Left colon (tissue), 2 donors: Measurements from ENCODE around the gene MYL12B. TPM values are rescaled to one million over a fixed set of nuclear protein-coding genes. Genes with fewer than 3 reads are reported as not detected.
"Not testable (repeated sequence)": the region's sequence is repeated elsewhere in the genome, so short reads cannot be mapped to it uniquely, and the experiment has no call there.

Source experiments
- ATAC-seq: fragments of 200-7000 bp; cut with Tn5 transposase; one replicate; pipeline ENCODE4 v1.9.1; 2020; ENCODE audit warnings: mild to moderate bottlenecking, moderate library complexity
- DNase-seq, 2 donors: peaks; one replicate each; pipeline ENCODE4 v3.0.0-alpha.2; 2020
- intact Hi-C, 2 donors: fragments of 100-400 bp; cut with DNase I in 1 of 2; cut with micrococcal nuclease in 1 of 2; formaldehyde crosslinking; loops; one replicate each; pipeline versions ENCODE4 v1.11.2 to v1.14.0; 2022; cut with DNase I, micrococcal nuclease
- long read RNA-seq: library from polyadenylated mRNA; unstranded; transcript quantifications from one replicate; pipeline ENCODE4 v2.0.0, GENCODE V29; 2021
- total RNA-seq, 2 donors: library from RNA; stranded (reverse); fragmentation: NEBNext Ultra II Directional; extraction: Animal tissue kit (Norgen Biotek cat#: 25700); gene quantifications; one replicate each; pipeline ENCODE4 v1.2.1, GENCODE V29; 2021
- donor health status: DM: no; HTN: no; CAD: no.
- donor health status: DM: yes; HTN: yes; CAD: no.

The MYL12B gene
- total RNA-seq, result 100 to 1,000 TPM; 563 to 581 TPM
- long read RNA-seq, transcript MYL12B-201 (4 exons, 1,210 nt), result major isoform, 439 of 448 reads
- long read RNA-seq, partial matches to known transcripts, result 4 of 448 reads
- long read RNA-seq, other reads (novel, unspliced or antisense), result 5 of 448 reads

- intact Hi-C loops, result no loop called here
Observed at GRCh38 chr18:3261373-3262233, at the start of gene MYL12B. TSS of gene MYL12B (plus strand) at chr18:3262133. CDS start at chr18:3272899, 10,766 bp downstream.

GRCh38 chr18:3212657-3213056 lies 49.3 kb upstream of the MYL12B start:
- no peak for ATAC-seq
- no peak for DNase-seq
- intact Hi-C loops, result no loop called here

More at GRCh38 chr18:3261373-3262233, at the start of gene MYL12B:
- ATAC-seq, result peak; percentile 80
- DNase-seq, result peak; percentile 83 to 91

DNA sequence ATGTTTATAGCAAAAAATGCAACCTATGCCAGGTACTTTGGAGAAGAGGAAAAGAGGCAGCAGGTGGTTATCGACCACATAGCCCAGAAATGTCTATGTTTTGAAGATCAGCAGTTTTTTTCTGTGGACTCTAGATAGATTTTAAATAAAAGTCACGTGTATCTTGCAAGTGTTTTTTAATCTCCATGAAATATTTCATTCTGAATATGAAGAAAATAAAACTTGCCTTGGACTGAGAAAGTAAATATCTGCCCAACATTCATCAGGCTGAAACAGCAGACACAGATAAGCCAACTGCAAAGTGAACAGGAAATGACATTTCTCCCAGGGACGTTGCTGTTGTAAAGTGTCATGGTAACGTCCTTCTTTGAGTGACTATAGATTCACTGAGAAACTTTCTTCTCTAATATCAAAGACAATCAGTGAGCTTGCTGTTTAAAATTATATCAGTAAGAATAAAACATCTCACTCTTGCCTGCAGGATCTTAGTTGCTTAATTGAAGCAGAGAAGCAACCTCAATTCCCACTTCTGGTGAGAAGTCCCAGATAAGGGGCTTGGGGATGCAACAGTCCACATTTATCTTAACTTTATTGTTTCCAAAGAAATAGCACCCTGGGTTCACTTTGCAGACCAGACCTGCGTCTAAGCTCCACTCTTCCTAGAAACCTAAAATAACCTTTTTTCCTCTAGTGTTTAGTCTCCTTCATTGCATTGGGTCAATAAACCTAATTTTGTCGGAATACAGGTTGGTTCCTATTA lies 48.5 kb upstream of the MYL12B start:
- DNase-seq (no peak), ATAC-seq (peak; percentile 54)
- intact Hi-C loops, result no loop called here

- no peak for ATAC-seq
- DNase-seq, result no peak
Observed at GRCh38 chr18:3214855-3215637, 46.9 kb upstream of the MYL12B start.

GRCh38 chr18:3216987-3217386 lies 44.9 kb upstream of the MYL12B start:
- intact Hi-C loops, result no loop called here

More at GRCh38 chr18:3214855-3215637, 46.9 kb upstream of the MYL12B start:
- intact Hi-C loops, result no loop called here

GRCh38 chr18:3217948-3218647 lies 43.8 kb upstream of the MYL12B start:
- DNase-seq, result peak; percentile 49 to 73
- intact Hi-C loops, result no loop called here
- peak; percentile 98 for ATAC-seq

More at GRCh38 chr18:3216987-3217386, 44.9 kb upstream of the MYL12B start:
- DNase-seq (no peak), ATAC-seq (peak; percentile 28)

GRCh38 chr18:3218819-3219218 lies 43.1 kb upstream of the MYL12B start:
- intact Hi-C loops, result no loop called here
- ATAC-seq (no peak), DNase-seq (no peak)

GRCh38 chr18:3219241-3219630 lies 42.7 kb upstream of the MYL12B start:
- no peak for DNase-seq
- intact Hi-C loops, result no loop called here
- no peak for ATAC-seq

GRCh38 chr18:3219631-3220335 lies 42.1 kb upstream of the MYL12B start, which contains the start of gene MYOM1:
TSS of gene MYOM1 (minus strand) at chr18:3219968. CDS start at chr18:3215223, 4,745 bp downstream.
- DNase-seq, result no peak
- no peak for ATAC-seq

GRCh38 chr18:3220868-3221267 lies 41.1 kb upstream of the MYL12B start:
- intact Hi-C loops, ATAC-seq, DNase-seq: not testable (repeated sequence)

More at GRCh38 chr18:3219631-3220335, 42.1 kb upstream of the MYL12B start, which contains the start of gene MYOM1:
- intact Hi-C loops, result no loop called here

- DNase-seq (no peak), ATAC-seq (no peak)
- intact Hi-C loops, result no loop called here
Observed at GRCh38 chr18:3221496-3221895, 40.4 kb upstream of the MYL12B start.

DNA sequence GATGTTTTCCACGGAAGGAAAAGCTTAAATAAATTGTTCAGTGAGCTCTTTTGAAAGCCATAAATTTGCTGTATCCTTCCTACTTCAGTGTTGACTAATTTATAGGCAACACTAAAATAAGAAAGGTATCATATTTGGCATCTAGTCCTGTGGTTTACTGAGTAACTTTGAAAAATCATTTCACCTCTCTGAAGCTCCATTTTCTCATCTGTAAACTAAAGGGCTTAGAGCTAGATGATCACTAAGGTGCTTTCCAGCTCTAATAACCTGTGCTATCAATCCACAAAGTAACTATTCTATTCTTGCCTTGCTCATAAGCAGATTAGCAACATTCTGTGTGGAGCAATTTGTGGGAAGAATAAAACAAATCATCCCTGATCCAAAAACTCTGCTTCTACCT lies 38.6 kb upstream of the MYL12B start:
- ATAC-seq, result no peak
- DNase-seq, result no peak
- intact Hi-C loops, result no loop called here

GRCh38 chr18:3224223-3224622 lies 37.7 kb upstream of the MYL12B start:
- intact Hi-C loops, result no loop called here
- no peak for ATAC-seq
- no peak for DNase-seq

DNA sequence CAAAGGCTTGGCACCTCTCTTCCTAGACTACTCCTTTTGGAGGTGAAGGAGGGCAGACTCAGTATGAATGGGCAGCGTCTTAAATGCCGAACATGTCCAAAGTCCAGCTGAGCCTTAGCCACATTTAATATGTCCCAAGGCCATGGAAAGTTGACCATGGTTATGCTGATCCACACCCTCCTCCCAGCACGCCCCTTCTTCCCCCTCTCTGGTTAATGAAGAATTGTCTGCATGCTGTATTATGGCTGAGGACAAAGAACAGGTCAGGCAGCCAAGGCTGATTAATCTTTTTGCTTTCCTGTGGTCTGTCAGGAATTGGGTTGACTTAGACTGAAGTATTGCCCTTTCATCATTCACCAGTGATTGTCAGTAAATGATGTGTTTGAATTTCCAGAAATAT lies 36.3 kb upstream of the MYL12B start:
- peak; percentile 93 for ATAC-seq
- intact Hi-C loops, result no loop called here
- peak in 1 of 2 donors; percentile 26 for DNase-seq

GRCh38 chr18:3226048-3226447 lies 35.9 kb upstream of the MYL12B start:
- ATAC-seq (no peak), DNase-seq (no peak)
- intact Hi-C loops, result no loop called here

DNA sequence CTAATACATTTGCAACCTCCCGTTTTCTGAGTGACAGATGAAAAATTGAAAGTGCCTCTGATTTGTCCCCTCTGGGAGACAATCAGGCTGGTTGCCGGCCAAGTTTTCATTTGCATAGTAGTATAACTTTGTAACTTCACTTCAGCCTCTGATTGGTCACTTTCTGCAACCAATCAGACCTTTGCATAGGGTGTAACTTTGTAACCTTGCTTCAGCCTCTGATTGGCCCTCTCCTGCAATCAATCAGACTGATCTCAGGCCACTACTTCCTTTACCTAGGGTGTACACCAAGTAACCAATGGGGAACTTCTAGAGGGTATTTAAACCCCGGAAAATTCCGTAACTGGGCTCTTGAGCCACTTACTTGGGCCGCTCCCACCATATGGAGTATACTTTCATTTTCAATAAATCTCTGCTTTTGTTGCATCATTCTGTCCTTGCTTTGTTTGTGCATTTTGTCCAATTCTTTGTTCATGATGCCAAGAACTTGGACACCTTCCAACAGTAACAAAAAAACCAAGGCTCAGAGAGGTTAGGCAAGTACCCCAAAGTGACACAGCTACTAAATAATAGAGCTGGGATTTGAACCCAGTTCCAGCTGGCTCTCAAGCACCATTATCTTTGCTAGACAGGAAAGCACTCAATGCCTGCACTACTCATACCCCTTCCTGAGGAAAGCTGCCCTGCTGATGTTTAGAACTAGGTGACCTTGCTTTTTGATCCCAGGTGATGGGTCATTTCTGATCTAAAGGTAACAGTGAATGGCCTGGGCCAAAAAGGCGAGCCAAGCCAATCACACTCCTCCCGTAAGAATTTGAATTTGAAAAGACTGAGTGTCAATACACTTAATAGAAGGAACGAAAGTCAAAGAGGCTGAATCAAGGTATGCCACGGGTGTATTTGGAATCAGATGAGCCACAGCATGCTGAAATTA lies 31.3 kb upstream of the MYL12B start:
- intact Hi-C loops, result loop anchor here in 1 of 2 donors (10.0 kb wide), 1 partner anchor 306 kb away; no protein-coding TSS in a partner anchor
- DNase-seq (peak in 1 of 2 donors; percentile 32), ATAC-seq (peak; percentile 60)
